Stimulated activated CD4-positive, alpha-beta T cell treated with anti-CD3 and anti-CD28 coated beads, Interleukin-4, amount 100 ng/mL, for 24 hours (primary cell): Measurements from ENCODE around the gene CARMIL1.
A peak's percentile ranks its signal among the peaks of the same experiment; 100 is the strongest.
"Not testable (repeated sequence)": the region's sequence is repeated elsewhere in the genome, so short reads cannot be mapped to it uniquely, and the experiment has no call there.

Experiments
- DNase-seq: peaks from one replicate; pipeline ENCODE4 v3.0.0-alpha.2; 2020

Gene CARMIL1

GRCh38 chr6:25278261-25278913, 787 bp upstream of the CARMIL1 start:
- DNase-seq = no peak

GRCh38 chr6:25279748-25280343, 672 bp downstream of the CARMIL1 start:
- DNase-seq = peak; percentile 9

- no peak for DNase-seq
Measured at GRCh38 chr6:25280344-25281074, 1.3 kb downstream of the CARMIL1 start.

- DNase-seq = no peak
Measured at GRCh38 chr6:25286891-25287290, 7.7 kb downstream of the CARMIL1 start.

GRCh38 chr6:25287941-25288340, 8.8 kb downstream of the CARMIL1 start:
- DNase-seq = no peak

GRCh38 chr6:25288518-25288917, 9.3 kb downstream of the CARMIL1 start:
- no peak for DNase-seq

GRCh38 chr6:25290306-25291060, 11.3 kb downstream of the CARMIL1 start:
- DNase-seq = no peak

GRCh38 chr6:25292384-25292783, 13.2 kb downstream of the CARMIL1 start:
- no peak for DNase-seq

GRCh38 chr6:25295651-25296050, 16.5 kb downstream of the CARMIL1 start:
- no peak for DNase-seq

GRCh38 chr6:25296217-25296905, 17.2 kb downstream of the CARMIL1 start:
- DNase-seq = no peak

GRCh38 chr6:25297039-25297441, 17.9 kb downstream of the CARMIL1 start:
- no peak for DNase-seq

- DNase-seq = no peak
Measured at GRCh38 chr6:25297823-25298522, 18.8 kb downstream of the CARMIL1 start.

GRCh38 chr6:25298523-25298865, 19.3 kb downstream of the CARMIL1 start:
- not testable (repeated sequence) for DNase-seq

GRCh38 chr6:25301362-25301761, 22.2 kb downstream of the CARMIL1 start:
- no peak for DNase-seq

GRCh38 chr6:25302151-25302550, 23.0 kb downstream of the CARMIL1 start:
- no peak for DNase-seq

- no peak for DNase-seq
Measured at GRCh38 chr6:25302677-25303128, 23.5 kb downstream of the CARMIL1 start.

- DNase-seq = no peak
Measured at GRCh38 chr6:25303254-25303653, 24.1 kb downstream of the CARMIL1 start.

- DNase-seq = no peak
Measured at GRCh38 chr6:25306379-25306778, 27.2 kb downstream of the CARMIL1 start.

GRCh38 chr6:25307805-25308494, 28.8 kb downstream of the CARMIL1 start:
- no peak for DNase-seq

GRCh38 chr6:25309886-25310285, 30.7 kb downstream of the CARMIL1 start:
- DNase-seq = no peak

GRCh38 chr6:25311331-25311840, 32.2 kb downstream of the CARMIL1 start:
- no peak for DNase-seq
